GM12878 (cell line): ENCODE measurements around the gene PSPN. TPM values are rescaled to one million over a fixed set of nuclear protein-coding genes. Genes with fewer than 3 reads are reported as not detected.

ENCODE experiments used
- ATAC-seq: fragments of 200-7000 bp; cut with Tn5 transposase; 3 replicates; pipeline ENCODE4 v1.9.1; 2020; ENCODE audit warnings: mild to moderate bottlenecking, moderate library complexity
- BruUV-seq: library from RNA; stranded (reverse); fragments of 400-500 nt; replicated peaks from 2 replicates; lab custom pipeline; 2021; lab: Mats Ljungman, UMichigan
- CTCF ChIA-PET: fragments of 300-600 bp; sonication (Branson Sonifier 250); formaldehyde crosslinking; extraction: SDS; loops from one replicate; lab custom pipeline; 2021; ENCODE audit warnings: inconsistent platforms; lab: Yijun Ruan, JAX
- POLR2A ChIA-PET: fragments of 350-600 bp; formaldehyde crosslinking; extraction: SDS; loops from one replicate; lab custom pipeline; 2021; ENCODE audit warnings: inconsistent platforms; lab: Charles Lee
- RAD21 ChIA-PET: fragments of 300-600 bp; sonication (Branson Sonifier 250); formaldehyde crosslinking; loops from one replicate; lab custom pipeline; 2023; ENCODE audit warnings: antibody characterized with exemption; ENCODE audit not compliant: unreplicated experiment; lab: Charles Lee
- SMC1A ChIA-PET: fragments of 300-600 bp; sonication (Branson Sonifier 250); formaldehyde crosslinking; loops from one replicate; lab custom pipeline; 2023; ENCODE audit not compliant: unreplicated experiment, uncharacterized antibody; lab: Charles Lee
- DNase-seq: peaks from one replicate; pipeline ENCODE4 v3.0.0-alpha.2; 2011; ENCODE audit warnings: low read depth, low spot score
- FAIRE-seq: peaks from 3 replicates; lab custom pipeline; 2011; peaks lifted over from hg19 to GRCh38; lab: Jason Lieb, UNC
- H2AFZ ChIP-seq: 2 replicates; pipeline ENCODE4 v1.6.0; 2011; ENCODE audit warnings: low read depth, low read length, control low read depth; ENCODE audit not compliant: control insufficient read depth
- H3K27ac ChIP-seq: 2 replicates; pipeline ENCODE4 v1.5.1; 2011; ENCODE audit warnings: control low read depth; ENCODE audit not compliant: control insufficient read depth, insufficient read depth
- H3K27me3 ChIP-seq, 2 experiments: replicated peaks in 1 of 2; 2 replicates each; pipeline versions ENCODE4 v1.6.0 to v1.6.1; 2011; ENCODE audit warnings: low read length in 1 of 2; ENCODE audit not compliant: control insufficient read depth in 2 of 2, insufficient read depth in 2 of 2
- H3K36me3 ChIP-seq, 2 experiments: 2 replicates each; pipeline ENCODE4 v1.5.1; 2011; ENCODE audit warnings: low read length in 1 of 2; ENCODE audit not compliant: control insufficient read depth in 2 of 2, insufficient read depth in 2 of 2
- H3K4me1 ChIP-seq: 2 replicates; pipeline ENCODE4 v1.6.1; 2011; ENCODE audit warnings: mild to moderate bottlenecking, low read length, moderate library complexity, mixed read lengths; ENCODE audit not compliant: control insufficient read depth, insufficient read depth
- H3K4me2 ChIP-seq: 2 replicates; pipeline ENCODE4 v1.6.0; 2011; ENCODE audit warnings: control low read depth; ENCODE audit not compliant: control insufficient read depth, insufficient read depth
- H3K4me3 ChIP-seq: fragments of 200-600 bp; sonication (generic); 2 replicates; pipeline ENCODE4 v1.5.1; 2016
- H3K79me2 ChIP-seq: 2 replicates; pipeline ENCODE4 v1.6.0; 2011; ENCODE audit warnings: low read length; ENCODE audit not compliant: control insufficient read depth, insufficient read depth
- H3K9ac ChIP-seq: 2 replicates; pipeline ENCODE4 v1.8.0; 2011; ENCODE audit warnings: low read length, control low read depth, mixed read lengths; ENCODE audit not compliant: control insufficient read depth, insufficient read depth
- H3K9me3 ChIP-seq: replicated peaks from 3 replicates; pipeline ENCODE4 v1.5.1; 2011; ENCODE audit warnings: mild to moderate bottlenecking, low read length; ENCODE audit not compliant: control insufficient read depth, insufficient read depth
- H4K20me1 ChIP-seq: 2 replicates; pipeline ENCODE4 v1.6.0; 2011; ENCODE audit not compliant: control insufficient read depth, insufficient read depth
- GATAD2B ChIP-seq: fragments of 450-650 bp; conservative IDR thresholded peaks from 2 replicates; pipeline ENCODE4 v1.6.1; 2017; ENCODE audit warnings: low read depth, mild to moderate bottlenecking, moderate library complexity
- HDAC2 ChIP-seq: fragments of 200-600 bp; sonication (generic); IDR thresholded peaks from 2 replicates; pipeline ENCODE4 v1.6.1; 2017
- JUNB ChIP-seq: IDR thresholded peaks from 2 replicates; pipeline ENCODE4 v1.6.1; 2016; ENCODE audit warnings: antibody characterized with exemption, mild to moderate bottlenecking
- POLR2A ChIP-seq: IDR thresholded peaks from 2 replicates; pipeline ENCODE4 v1.6.1; 2011; ENCODE audit warnings: low read depth, mild to moderate bottlenecking, low read length
- RAD21 ChIP-seq: IDR thresholded peaks from 2 replicates; pipeline ENCODE4 v1.6.1; 2011; ENCODE audit warnings: mild to moderate bottlenecking, low read depth, low read length, moderate library complexity; ENCODE audit not compliant: insufficient read depth
- RFX5 ChIP-seq: IDR thresholded peaks from 2 replicates; pipeline ENCODE4 v1.6.1; 2011; ENCODE audit warnings: low read depth, low read length, improper control_type of control experiment
- WGBS: methylation state at CpG from one replicate; pipeline ENCODE4 v1.1.6; 2016; ENCODE audit warnings: low lambda C conversion rate; ENCODE audit not compliant: insufficient replicate concordance, insufficient coverage; ENCODE audit errors: missing lambda C conversion rate; 5-methylcytosine and 5-hydroxymethylcytosine counted together
- in situ Hi-C: fragments of 300-500 bp; cut with MboI; formaldehyde crosslinking; loops from 9 replicates; pipeline ENCODE4 v1.14.3; 2018; ENCODE audit warnings: mixed read lengths
- intact Hi-C: fragments of 100-400 bp; cut with micrococcal nuclease; formaldehyde crosslinking; loops from one replicate; pipeline ENCODE4 v1.14.2; 2022; ENCODE audit not compliant: unreplicated experiment
- polyA plus RNA-seq, 11 experiments: library from polyadenylated mRNA; depleted of rRNA in 4 of 11; unstranded in 6 of 11; stranded (reverse) in 5 of 11; fragments of >200 nt; fragmentation: Nextera tagmentation in 4 of 11; fragmentation: Illumina TruSeq in 1 of 11; extraction: Ambion mirVana in 4 of 11; extraction: Trizol in 1 of 11; gene quantifications; 1 replicate in 1 of 11; 2 replicates in 10 of 11; pipeline versions ENCODE4 v1.2.1 to v1.2.3, GENCODE V29; 2011 to 2016; ENCODE audit warnings: inconsistent platforms in 2 of 11, missing spikeins in 2 of 11, low read depth in 1 of 11
- total RNA-seq, 4 experiments: library from RNA; depleted of rRNA in 3 of 4; stranded (reverse); fragments of >200 nt in 3 of 4; fragmentation: Illumina TruSeq in 1 of 4; extraction: Trizol in 1 of 4; gene quantifications; 2 replicates each; pipeline versions ENCODE4 v1.2.1 to v1.2.3, GENCODE V29; 2013 to 2021
- TF ChIP-seq, protein P1 (sequence below): fragments of 450-650 bp; formaldehyde crosslinking; IDR thresholded peaks from 2 replicates; pipeline ENCODE4 v1.4.0; 2020; ENCODE audit warnings: mild to moderate bottlenecking, moderate library complexity

The PSPN gene
- total and polyA plus RNA-seq, 10 of the 15 experiments (the other 5 are each of a cell fraction or from before 2014, with no cell fraction given), result 0.27 to 1.2 (median 0.66) TPM

DNA sequence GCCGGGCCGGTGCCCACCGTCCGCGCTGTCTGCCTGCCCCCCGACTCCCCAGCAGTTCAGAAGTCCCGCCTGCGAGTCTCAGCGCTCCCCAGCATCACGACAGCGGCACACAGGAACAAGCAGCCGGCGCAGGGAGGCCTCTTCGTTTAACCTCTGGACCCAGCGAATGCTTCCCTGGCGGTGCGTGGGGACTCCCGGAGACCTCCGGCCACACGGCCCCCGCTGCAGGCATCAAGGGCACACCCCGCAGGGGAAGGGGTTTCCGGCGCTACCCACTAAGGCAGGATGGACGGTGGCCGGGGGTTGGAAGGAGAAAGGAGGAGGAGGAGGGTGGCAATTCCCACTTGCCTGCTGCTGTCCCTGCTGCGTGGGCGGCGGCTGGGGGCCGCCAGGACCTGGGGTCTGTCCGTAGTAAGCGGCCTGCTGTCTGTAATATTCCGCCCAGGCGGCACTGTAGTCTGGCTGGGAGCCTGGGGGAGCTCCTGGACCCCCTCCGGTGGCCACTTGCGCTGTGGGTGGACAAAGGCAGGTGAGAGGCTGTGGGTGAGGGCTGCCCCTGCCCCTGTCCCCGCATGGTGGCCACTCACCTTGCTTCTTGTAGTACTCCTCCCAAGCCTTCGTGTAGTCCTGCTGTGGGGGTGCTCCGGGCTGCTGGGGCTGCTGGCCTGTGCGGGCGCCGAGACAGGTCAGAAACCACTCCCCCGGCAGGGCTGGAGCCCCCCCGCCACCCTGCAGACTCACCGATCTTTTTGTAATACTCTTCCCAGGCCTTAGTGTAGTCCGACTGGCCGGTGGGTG is 39.3 kb upstream of the PSPN start:
- no peak overlapping the region for H3K4me2 ChIP-seq
- TF ChIP-seq RFX5, result no peak
- peak; percentile 18; the same call in 1 of the 2 replicates for TF ChIP-seq POLR2A
- CTCF ChIA-PET, result no interaction called here
- WGBS, result 94% methylated on average over 47 of the region's 47 CpGs
- no peak overlapping the region for H2AFZ ChIP-seq
- H3K27ac ChIP-seq, result no peak overlapping the region
- peaks cover 22 to 45% of the 10 kb centered on the region in 2 experiments; a peak in 3 of 4 replicates for H3K36me3 ChIP-seq
- peaks cover 5% of the 10 kb centered on the region for H3K79me2 ChIP-seq
- RAD21 ChIA-PET, result no interaction called here
- DNase-seq (no peak), ATAC-seq (no peak), FAIRE-seq (no peak)
- in situ Hi-C loops, result no loop called here
- peaks cover 7% of the 10 kb centered on the region; the same call in 1 of the 2 replicates for H4K20me1 ChIP-seq
- BruUV-seq, result no TSS peak
- H3K9ac ChIP-seq, result no peak overlapping the region
- H3K27me3 ChIP-seq, result no peaks in the 10 kb centered on the region
- H3K4me3 ChIP-seq, result no peak overlapping the region
- H3K4me1 ChIP-seq, result no peaks in the 10 kb centered on the region
- POLR2A ChIA-PET, result no interaction called here
- intact Hi-C loops, result no loop called here
- SMC1A ChIA-PET, result no interaction called here
- no peaks in the 10 kb centered on the region for H3K9me3 ChIP-seq

DNA sequence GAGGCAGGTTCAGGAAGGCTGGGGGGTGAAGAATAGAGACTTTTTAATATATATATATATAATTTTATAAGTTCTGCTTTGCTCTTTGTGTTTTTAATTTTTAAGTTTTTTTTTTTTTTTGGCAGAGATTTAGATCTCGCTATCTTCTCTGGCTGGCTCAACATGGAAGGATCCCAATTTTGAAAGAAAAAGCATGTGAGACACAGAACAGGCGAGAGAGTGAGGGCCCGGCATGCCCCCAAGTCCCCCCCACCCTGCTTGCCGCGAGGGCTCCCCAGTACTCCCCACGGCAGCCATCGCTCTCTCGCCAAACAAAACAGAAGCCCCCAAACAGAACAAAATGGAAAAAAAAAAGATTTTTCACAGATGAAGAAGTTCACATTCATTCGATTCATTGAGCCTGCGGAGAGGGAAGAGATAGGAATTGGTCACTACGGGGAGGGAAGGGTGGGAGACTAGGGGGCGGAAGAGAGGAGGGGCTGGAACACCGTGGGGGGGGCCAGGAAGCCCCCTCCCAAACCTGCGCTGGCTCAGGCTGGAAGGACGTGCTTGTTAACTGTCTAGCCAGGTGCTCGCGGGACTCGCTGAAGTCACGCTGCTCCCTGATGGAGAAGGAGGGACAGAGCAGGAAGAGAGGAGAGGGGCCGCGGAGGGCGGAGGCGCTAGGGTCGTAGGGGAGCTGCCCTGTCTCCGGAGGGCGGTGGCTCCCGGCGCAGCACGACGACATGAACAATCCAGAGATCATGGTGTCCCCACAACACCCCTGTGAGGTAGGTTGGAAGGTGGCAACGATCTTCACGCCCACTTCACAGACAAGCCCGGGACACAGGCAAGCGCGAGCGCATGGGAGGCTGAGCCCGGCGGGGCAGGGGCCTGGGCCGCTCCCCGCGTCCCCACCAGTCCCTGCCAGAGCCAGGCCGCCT is 38.2 kb upstream of the PSPN start:
- ChIA-PET RAD21 (no interaction called here), POLR2A (no interaction called here), SMC1A (no interaction called here), CTCF (no interaction called here)
- H3K27ac ChIP-seq, result no peak overlapping the region
- no peak overlapping the region for H3K9ac ChIP-seq
- H3K4me3 ChIP-seq, result no peak overlapping the region
- H2AFZ ChIP-seq, result no peak overlapping the region
- no peaks in the 10 kb centered on the region; the same call in 1 of the 2 replicates for H3K79me2 ChIP-seq
- H3K36me3 ChIP-seq, result peaks cover 15 to 38% of the 10 kb centered on the region in 2 experiments; a peak in 3 of 4 replicates
- ATAC-seq (no peak), DNase-seq (no peak), FAIRE-seq (no peak)
- intact Hi-C loops, result no loop called here
- H3K27me3 ChIP-seq, result no peaks in the 10 kb centered on the region
- in situ Hi-C loops, result no loop called here
- H3K4me1 ChIP-seq, result no peaks in the 10 kb centered on the region
- no peaks in the 10 kb centered on the region for H3K9me3 ChIP-seq
- H4K20me1 ChIP-seq, result no peaks in the 10 kb centered on the region
- WGBS, result 95% methylated on average over 32 of the region's 42 CpGs
- no peak overlapping the region for H3K4me2 ChIP-seq
- TSS peak; percentile 60 for BruUV-seq
- no peak for TF ChIP-seq GATAD2B
- TF ChIP-seq JUNB, result no peak
- TF ChIP-seq HDAC2, result no peak
- no peak for TF ChIP-seq RAD21
- TF ChIP-seq, protein P1, sequence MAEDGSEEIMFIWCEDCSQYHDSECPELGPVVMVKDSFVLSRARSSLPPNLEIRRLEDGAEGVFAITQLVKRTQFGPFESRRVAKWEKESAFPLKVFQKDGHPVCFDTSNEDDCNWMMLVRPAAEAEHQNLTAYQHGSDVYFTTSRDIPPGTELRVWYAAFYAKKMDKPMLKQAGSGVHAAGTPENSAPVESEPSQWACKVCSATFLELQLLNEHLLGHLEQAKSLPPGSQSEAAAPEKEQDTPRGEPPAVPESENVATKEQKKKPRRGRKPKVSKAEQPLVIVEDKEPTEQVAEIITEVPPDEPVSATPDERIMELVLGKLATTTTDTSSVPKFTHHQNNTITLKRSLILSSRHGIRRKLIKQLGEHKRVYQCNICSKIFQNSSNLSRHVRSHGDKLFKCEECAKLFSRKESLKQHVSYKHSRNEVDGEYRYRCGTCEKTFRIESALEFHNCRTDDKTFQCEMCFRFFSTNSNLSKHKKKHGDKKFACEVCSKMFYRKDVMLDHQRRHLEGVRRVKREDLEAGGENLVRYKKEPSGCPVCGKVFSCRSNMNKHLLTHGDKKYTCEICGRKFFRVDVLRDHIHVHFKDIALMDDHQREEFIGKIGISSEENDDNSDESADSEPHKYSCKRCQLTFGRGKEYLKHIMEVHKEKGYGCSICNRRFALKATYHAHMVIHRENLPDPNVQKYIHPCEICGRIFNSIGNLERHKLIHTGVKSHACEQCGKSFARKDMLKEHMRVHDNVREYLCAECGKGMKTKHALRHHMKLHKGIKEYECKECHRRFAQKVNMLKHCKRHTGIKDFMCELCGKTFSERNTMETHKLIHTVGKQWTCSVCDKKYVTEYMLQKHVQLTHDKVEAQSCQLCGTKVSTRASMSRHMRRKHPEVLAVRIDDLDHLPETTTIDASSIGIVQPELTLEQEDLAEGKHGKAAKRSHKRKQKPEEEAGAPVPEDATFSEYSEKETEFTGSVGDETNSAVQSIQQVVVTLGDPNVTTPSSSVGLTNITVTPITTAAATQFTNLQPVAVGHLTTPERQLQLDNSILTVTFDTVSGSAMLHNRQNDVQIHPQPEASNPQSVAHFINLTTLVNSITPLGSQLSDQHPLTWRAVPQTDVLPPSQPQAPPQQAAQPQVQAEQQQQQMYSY (CRISPR knock-in tag), result no peak
